Spleen (tissue), 11 donors: Measurements from ENCODE around the gene ZBED3. TPM values are rescaled to one million over a fixed set of nuclear protein-coding genes. Genes with fewer than 3 reads are reported as not detected.

Experiments used
- DNase-seq: peaks from one replicate; pipeline ENCODE4 v3.0.0-alpha.2; 2020
- H3K27ac ChIP-seq, 8 donors: fragments of 200-600 bp; sonication (generic) in 7 of 8; 1 replicate in 4 of 8; 2 replicates in 4 of 8; pipeline versions ENCODE4 v1.5.0 to v1.8.0; 2016 to 2021; ENCODE audit warnings: inconsistent platforms in 4 of 8, mild to moderate bottlenecking in 4 of 8, moderate library complexity in 1 of 8
- H3K27me3 ChIP-seq, 7 donors: fragments of 200-600 bp; sonication (generic) in 6 of 7; replicated peaks in 1 of 7; 1 replicate in 4 of 7; 2 replicates in 3 of 7; pipeline versions ENCODE4 v1.5.0 to v1.8.0; 2016 to 2021; ENCODE audit warnings: inconsistent platforms in 3 of 7, mild to moderate bottlenecking in 1 of 7
- H3K36me3 ChIP-seq, 6 donors: fragments of 200-600 bp; sonication (generic) in 5 of 6; 1 replicate in 4 of 6; 2 replicates in 2 of 6; pipeline versions ENCODE4 v1.5.0 to v1.8.0; 2016 to 2021; ENCODE audit warnings: inconsistent platforms in 2 of 6
- H3K4me1 ChIP-seq, 6 donors: fragments of 200-600 bp; sonication (generic) in 5 of 6; 1 replicate in 3 of 6; 2 replicates in 3 of 6; pipeline versions ENCODE4 v1.5.0 to v1.8.0; 2016 to 2021; ENCODE audit warnings: inconsistent platforms in 3 of 6
- H3K4me3 ChIP-seq, 8 donors: fragments of 200-600 bp; sonication (generic) in 7 of 8; 1 replicate in 4 of 8; 2 replicates in 4 of 8; pipeline versions ENCODE4 v1.5.0 to v1.8.0; 2016 to 2021; ENCODE audit warnings: inconsistent platforms in 4 of 8, mild to moderate bottlenecking in 4 of 8, moderate library complexity in 2 of 8
- H3K9me3 ChIP-seq, 8 donors: fragments of 200-600 bp; sonication (generic) in 7 of 8; 1 replicate in 4 of 8; 2 replicates in 4 of 8; pipeline versions ENCODE4 v1.5.0 to v1.8.0; 2016 to 2021; ENCODE audit warnings: inconsistent platforms in 4 of 8
- CTCF ChIP-seq, 11 experiments: fragments of 200-600 bp in 7 of 11; fragments of 450-650 bp in 4 of 11; sonication (generic) in 4 of 11; IDR thresholded peaks in 8 of 11; conservative IDR thresholded peaks in 3 of 11; 1 replicate in 7 of 11; 2 replicates in 4 of 11; pipeline versions ENCODE4 v1.4.0 to v1.8.0; 2016 to 2021; ENCODE audit warnings: antibody characterized with exemption in 11 of 11, inconsistent platforms in 4 of 11, mild to moderate bottlenecking in 1 of 11
- POLR2A ChIP-seq, 3 donors: fragments of 450-650 bp; IDR thresholded peaks; one replicate each; pipeline ENCODE4 v1.5.1; 2017; ENCODE audit warnings: antibody characterized with exemption in 3 of 3, mild to moderate bottlenecking in 1 of 3
- POLR2AphosphoS5 ChIP-seq, 3 donors: sonication (generic); formaldehyde crosslinking; IDR thresholded peaks; one replicate each; pipeline ENCODE4 v1.5.1; 2017; ENCODE audit warnings: antibody characterized with exemption in 3 of 3
- WGBS, 5 donors: extraction: QIAGEN DNeasy Blood & Tissue Kit in 3 of 5; methylation state at CpG; one replicate each; pipeline versions ENCODE4 v1.1.5 to v1.1.7; 2013 to 2018; 5-methylcytosine and 5-hydroxymethylcytosine counted together
- intact Hi-C: fragments of 100-400 bp; cut with DNase I; formaldehyde crosslinking; loops from one replicate; pipeline ENCODE4 v1.15.0; 2023; ENCODE audit warnings: low total_unique reads
- polyA plus RNA-seq, 3 donors: library from polyadenylated mRNA; stranded (reverse); fragments of 200-250 nt; gene quantifications; one replicate each; pipeline ENCODE4 v1.2.1, GENCODE V29; 2013
- total RNA-seq, 7 donors: library from RNA; depleted of rRNA in 3 of 7; stranded (reverse); fragments of >200 nt in 3 of 7; fragmentation: NEBNext Ultra II Directional in 4 of 7; extraction: Animal tissue kit (Norgen Biotek cat#: 25700) in 4 of 7; gene quantifications; one replicate each; pipeline versions ENCODE4 v1.1.0 to v1.2.1, GENCODE V29; 2016 to 2021
- donor health status: healthy with polysubstance abuse.
- donor health status: DM: no; HTN: no; CAD: no; lungs with moderate emphysema.
- donor health status: DM: no; HTN: no; CAD: no.
- donor health status: Bipolar disorder and iron deficiency.
- donor health status: healthy.
- donor health status: DM: no; HTN: no; CAD: no.
- donor health status: DM: yes; HTN: yes; CAD: no.

ZBED3 gene
- total and polyA plus RNA-seq, 10 donors, result 1.6 to 13.8 (median 5.8) TPM

- H3K36me3 ChIP-seq, result no peaks in the 10 kb centered on the region
- intact Hi-C loops, result no loop called here
- peak overlapping the region; percentile 66 to 81 (median 70) for H3K4me3 ChIP-seq
- H3K27me3 ChIP-seq, result no peaks in the 10 kb centered on the region
- peaks cover 7 to 28% (median 19%) of the 10 kb centered on the region in 6 donors for H3K4me1 ChIP-seq
- DNase-seq, result peak; percentile 77
- WGBS, 5 donors, result 17 to 27% (median 21%) methylated on average over 12 to 16 of the region's 16 CpGs
- H3K9me3 ChIP-seq, result no peaks in the 10 kb centered on the region
- H3K27ac ChIP-seq, result peak overlapping the region in 7 of 8 donors; percentile 76 to 92 (median 89)
- no peak for TF ChIP-seq POLR2A (IDR thresholded peaks at IDR 0.05)
- no peak for TF ChIP-seq POLR2AphosphoS5 (IDR thresholded peaks at IDR 0.05)
- no peak for TF ChIP-seq CTCF (IDR thresholded peaks at IDR 0.05 in 8 of 11, conservative IDR thresholded peaks at IDR 0.05 in 3 of 11)
These were observed 588 bp upstream of the ZBED3 start for GRCh38 chr5:77087484-77088261.

- TF ChIP-seq POLR2A (IDR thresholded peaks at IDR 0.05) (no peak), POLR2AphosphoS5 (IDR thresholded peaks at IDR 0.05) (no peak), CTCF (IDR thresholded peaks at IDR 0.05 in 8 of 11, conservative IDR thresholded peaks at IDR 0.05 in 3 of 11) (no peak)
- peak overlapping the region; percentile 76 to 92 (median 89) for H3K27ac ChIP-seq
- no peak for DNase-seq
- H3K4me1 ChIP-seq, result peaks cover 7 to 28% (median 19%) of the 10 kb centered on the region in 6 donors
- no peaks in the 10 kb centered on the region for H3K36me3 ChIP-seq
- H3K27me3 ChIP-seq, result no peaks in the 10 kb centered on the region
- intact Hi-C loops, result no loop called here
- WGBS, 5 donors, result 1 to 9% (median 7%) methylated on average over 6 of the region's 6 CpGs
- H3K4me3 ChIP-seq, result peak overlapping the region; percentile 66 to 81 (median 70)
- H3K9me3 ChIP-seq, result no peaks in the 10 kb centered on the region
These were observed 757 bp downstream of the ZBED3 start for GRCh38 chr5:77086368-77086688.

GRCh38 chr5:77083088-77083487 is 4.0 kb downstream of the ZBED3 start:
- 80 to 90% (median 88%) methylated on average over 5 to 6 of the region's 6 CpGs for WGBS, 5 donors
- intact Hi-C loops, result no loop called here
- H3K27ac ChIP-seq, result no peak overlapping the region
- peaks cover 0 to 5% (median 0%) of the 10 kb centered on the region in 6 donors for H3K36me3 ChIP-seq
- no peaks in the 10 kb centered on the region for H3K9me3 ChIP-seq
- no peak for TF ChIP-seq POLR2A (IDR thresholded peaks at IDR 0.05)
- no peak for TF ChIP-seq POLR2AphosphoS5 (IDR thresholded peaks at IDR 0.05)
- no peak for TF ChIP-seq CTCF (IDR thresholded peaks at IDR 0.05 in 8 of 11, conservative IDR thresholded peaks at IDR 0.05 in 3 of 11)
- H3K4me3 ChIP-seq, result no peak overlapping the region
- H3K4me1 ChIP-seq, result peaks cover 7 to 28% (median 20%) of the 10 kb centered on the region in 6 donors
- no peak for DNase-seq
- no peaks in the 10 kb centered on the region for H3K27me3 ChIP-seq

- H3K36me3 ChIP-seq, result peaks cover 0 to 5% (median 0%) of the 10 kb centered on the region in 6 donors
- H3K27ac ChIP-seq, result no peak overlapping the region
- DNase-seq, result no peak
- intact Hi-C loops, result no loop called here
- H3K4me3 ChIP-seq, result no peak overlapping the region
- H3K9me3 ChIP-seq, result no peaks in the 10 kb centered on the region
- no peaks in the 10 kb centered on the region for H3K27me3 ChIP-seq
- TF ChIP-seq POLR2A (IDR thresholded peaks at IDR 0.05) (no peak), POLR2AphosphoS5 (IDR thresholded peaks at IDR 0.05) (no peak), CTCF (IDR thresholded peaks at IDR 0.05 in 8 of 11, conservative IDR thresholded peaks at IDR 0.05 in 3 of 11) (no peak)
- H3K4me1 ChIP-seq, result peaks cover 0 to 27% (median 18%) of the 10 kb centered on the region in 6 donors
- 39 to 98% (median 61%) methylated on average over 1 of the region's 1 CpG for WGBS, 5 donors
These were observed 4.8 kb downstream of the ZBED3 start for GRCh38 chr5:77082280-77082679.
